ENCODE measurements around the gene AUNIP. TPM values are rescaled to one million over a fixed set of nuclear protein-coding genes. Genes with fewer than 3 reads are reported as not detected.

Gene AUNIP
- total and polyA plus RNA-seq, 10 donors = 0.07 to 1.3 (median 0.61) TPM; not detected in 3

DNA sequence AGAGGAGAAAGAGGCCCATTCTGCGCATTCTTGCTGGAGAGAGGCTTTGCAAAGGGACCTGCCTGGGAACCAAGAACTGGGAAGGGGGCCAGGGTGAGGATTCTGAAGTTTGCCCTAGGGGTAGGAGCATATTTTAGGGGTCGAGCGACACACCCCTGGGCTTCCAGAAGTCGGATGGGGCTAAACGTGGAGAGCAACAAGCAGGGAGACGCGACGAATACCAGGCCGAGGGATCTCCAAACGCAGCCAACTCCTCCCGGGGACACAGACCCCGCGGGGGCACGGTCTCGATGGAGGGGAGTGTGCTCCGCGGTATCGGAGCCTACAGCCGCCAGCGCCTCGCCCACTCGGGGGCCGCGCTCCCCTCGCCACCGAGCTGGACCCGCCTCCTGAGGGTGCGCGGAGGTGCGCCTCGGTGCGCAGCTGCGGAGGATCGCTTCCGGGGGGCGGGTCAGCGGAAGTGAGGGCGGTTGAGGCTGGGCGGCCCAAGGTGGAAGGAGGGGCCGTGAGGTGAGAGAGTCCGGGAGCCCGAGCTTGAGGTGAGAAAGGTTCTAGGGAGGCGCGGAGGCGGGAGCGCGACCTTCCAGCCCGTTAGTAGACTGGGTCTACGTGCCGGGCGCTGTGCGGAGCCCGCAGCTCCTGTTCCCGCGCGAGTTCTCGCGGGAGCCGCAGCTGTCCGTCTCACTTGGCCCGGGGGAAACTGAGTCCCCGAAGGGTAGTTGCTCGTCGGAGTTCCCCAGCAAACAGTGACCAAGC, 39.6 kb downstream of the AUNIP start, which contains the start of gene MTFR1L:
TSS of gene MTFR1L (plus strand) at position 464 of the 756 bp plus-strand sequence. CDS start 3,151 bp downstream, outside the sequence.
- Histone ChIP-seq H3K27me3 (replicated peaks in 1 of 7) (no peaks in the 10 kb centered on the region), H3K36me3 (peaks cover 0 to 42% (median 17%) of the 10 kb centered on the region in 6 donors), H3K4me1 (peaks cover 16 to 56% (median 39%) of the 10 kb centered on the region in 6 donors), H3K9me3 (no peaks in the 10 kb centered on the region), H3K27ac (peak within 1 kb of the TSS; percentile 82 to 96 (median 93)), H3K4me3 (peak within 1 kb of the TSS; percentile 77 to 98 (median 92))
- peak; percentile 98 for DNase-seq
- TF ChIP-seq, protein P1, sequence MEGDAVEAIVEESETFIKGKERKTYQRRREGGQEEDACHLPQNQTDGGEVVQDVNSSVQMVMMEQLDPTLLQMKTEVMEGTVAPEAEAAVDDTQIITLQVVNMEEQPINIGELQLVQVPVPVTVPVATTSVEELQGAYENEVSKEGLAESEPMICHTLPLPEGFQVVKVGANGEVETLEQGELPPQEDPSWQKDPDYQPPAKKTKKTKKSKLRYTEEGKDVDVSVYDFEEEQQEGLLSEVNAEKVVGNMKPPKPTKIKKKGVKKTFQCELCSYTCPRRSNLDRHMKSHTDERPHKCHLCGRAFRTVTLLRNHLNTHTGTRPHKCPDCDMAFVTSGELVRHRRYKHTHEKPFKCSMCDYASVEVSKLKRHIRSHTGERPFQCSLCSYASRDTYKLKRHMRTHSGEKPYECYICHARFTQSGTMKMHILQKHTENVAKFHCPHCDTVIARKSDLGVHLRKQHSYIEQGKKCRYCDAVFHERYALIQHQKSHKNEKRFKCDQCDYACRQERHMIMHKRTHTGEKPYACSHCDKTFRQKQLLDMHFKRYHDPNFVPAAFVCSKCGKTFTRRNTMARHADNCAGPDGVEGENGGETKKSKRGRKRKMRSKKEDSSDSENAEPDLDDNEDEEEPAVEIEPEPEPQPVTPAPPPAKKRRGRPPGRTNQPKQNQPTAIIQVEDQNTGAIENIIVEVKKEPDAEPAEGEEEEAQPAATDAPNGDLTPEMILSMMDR (IDR thresholded peaks at IDR 0.05 in 8 of 11, conservative IDR thresholded peaks at IDR 0.05 in 3 of 11) = no peak
- TF ChIP-seq POLR2A (IDR thresholded peaks at IDR 0.05) (peak in 2 of 3 donors; percentile 70 to 81), POLR2AphosphoS5 (IDR thresholded peaks at IDR 0.05) (peak; percentile 97 to 98 (median 98))
- intact Hi-C loops (cut with DNase I; ENCODE audit: low total_unique reads) = loop anchor here (10.0 kb wide), 1 partner anchor 55 kb away; the partner anchor contains the start of gene PAQR7
- 1 to 3% (median 1%) methylated on average over 22 to 64 of the region's 64 CpGs for WGBS, 5 donors

DNA sequence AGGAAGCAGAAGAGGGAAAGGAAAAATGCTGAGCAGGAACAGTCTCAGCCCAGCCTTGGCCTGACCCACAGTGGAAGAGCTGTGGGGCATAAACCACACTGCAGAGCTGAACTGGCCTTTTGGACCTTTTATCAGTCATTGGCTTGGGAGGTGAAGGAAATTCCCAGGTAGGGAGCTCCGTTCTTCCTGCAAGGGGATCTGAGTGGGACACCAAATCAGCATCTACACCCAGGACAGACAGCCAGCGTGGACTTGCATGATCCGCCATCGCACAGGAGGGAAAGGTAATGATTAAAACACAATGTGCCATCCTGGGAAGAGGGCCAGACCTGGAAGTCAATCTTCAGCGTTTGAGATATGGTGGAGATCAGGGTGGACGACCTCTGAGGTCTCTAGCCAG, 40.7 kb downstream of the AUNIP start:
- no peaks in the 10 kb centered on the region for H3K9me3 ChIP-seq
- H3K36me3 ChIP-seq = peaks cover 0 to 42% (median 28%) of the 10 kb centered on the region in 6 donors
- intact Hi-C loops (cut with DNase I; ENCODE audit: low total_unique reads) = no loop called here
- no peak for DNase-seq
- H3K4me1 ChIP-seq = peaks cover 16 to 53% (median 37%) of the 10 kb centered on the region in 6 donors
- peak overlapping the region in 1 of 8 donors; percentile 98 for H3K4me3 ChIP-seq
- H3K27me3 ChIP-seq (replicated peaks in 1 of 7) = no peaks in the 10 kb centered on the region
- 71 to 88% (median 79%) methylated on average over 6 of the region's 6 CpGs for WGBS, 5 donors
- TF ChIP-seq POLR2A (IDR thresholded peaks at IDR 0.05) = no peak
- TF ChIP-seq, protein P1 (IDR thresholded peaks at IDR 0.05 in 8 of 11, conservative IDR thresholded peaks at IDR 0.05 in 3 of 11) = no peak
- TF ChIP-seq POLR2AphosphoS5 (IDR thresholded peaks at IDR 0.05) = no peak
- peak overlapping the region in 4 of 8 donors; percentile 93 to 95 (median 94) for H3K27ac ChIP-seq

DNA sequence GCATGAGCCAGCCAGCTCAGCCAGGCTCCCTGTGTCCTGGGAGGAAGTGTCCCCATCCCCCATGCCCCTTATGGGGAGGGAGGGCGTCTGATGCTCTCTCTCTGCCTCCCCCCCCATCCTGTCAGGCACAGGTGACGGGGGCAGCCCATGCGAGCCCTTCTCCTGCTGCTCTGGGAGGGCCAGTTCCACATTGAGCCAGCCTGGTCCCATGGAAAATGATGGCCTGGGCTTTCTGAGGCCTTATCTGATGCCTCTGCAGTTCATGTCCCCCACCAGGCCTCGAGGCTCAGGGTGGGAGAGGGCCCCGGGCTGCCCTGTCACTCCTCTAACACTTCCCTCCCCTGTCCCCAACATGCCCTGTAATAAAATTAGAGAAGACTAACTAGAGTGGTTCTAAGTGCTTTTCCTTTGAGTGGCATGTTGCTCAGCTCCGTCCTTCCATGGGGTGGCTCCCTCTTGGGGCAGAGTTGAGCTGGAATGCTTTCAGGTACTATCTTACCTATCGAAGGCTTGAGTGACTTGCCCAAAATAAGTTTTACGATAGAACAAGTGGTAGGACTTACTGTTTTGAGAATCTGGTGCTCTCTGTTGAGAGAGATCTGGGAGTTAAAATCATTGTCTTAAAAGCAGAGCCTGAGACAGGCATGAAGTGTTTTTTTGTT, 41.3 kb downstream of the AUNIP start:
- 40 to 63% (median 57%) methylated on average over 8 of the region's 8 CpGs for WGBS, 5 donors
- no peak for DNase-seq

More for the DNA sequence above, 41.3 kb downstream of the AUNIP start:
- Histone ChIP-seq H3K9me3 (no peaks in the 10 kb centered on the region), H3K27ac (peak overlapping the region in 4 of 8 donors; percentile 9 to 95 (median 94)), H3K36me3 (peaks cover 0 to 42% (median 29%) of the 10 kb centered on the region in 6 donors), H3K27me3 (replicated peaks in 1 of 7) (no peaks in the 10 kb centered on the region), H3K4me1 (peaks cover 16 to 47% (median 34%) of the 10 kb centered on the region in 6 donors), H3K4me3 (no peak overlapping the region)
- TF ChIP-seq POLR2AphosphoS5 (IDR thresholded peaks at IDR 0.05) (peak in 2 of 3 donors; percentile 48 to 51), POLR2A (IDR thresholded peaks at IDR 0.05) (no peak)
- TF ChIP-seq, protein P1 (IDR thresholded peaks at IDR 0.05 in 8 of 11, conservative IDR thresholded peaks at IDR 0.05 in 3 of 11) = no peak
- intact Hi-C loops (cut with DNase I; ENCODE audit: low total_unique reads) = no loop called here
